GM19372 (cell line): Measurements from ENCODE around the gene CMIP.

Source experiments
- ATAC-seq: cut with Tn5 transposase; IDR thresholded peaks from one replicate; pipeline ENCODE4 v1.9.1; 2021; ENCODE audit warnings: mild to moderate bottlenecking, low read depth, moderate library complexity; ENCODE audit not compliant: unreplicated experiment

Gene CMIP

DNA sequence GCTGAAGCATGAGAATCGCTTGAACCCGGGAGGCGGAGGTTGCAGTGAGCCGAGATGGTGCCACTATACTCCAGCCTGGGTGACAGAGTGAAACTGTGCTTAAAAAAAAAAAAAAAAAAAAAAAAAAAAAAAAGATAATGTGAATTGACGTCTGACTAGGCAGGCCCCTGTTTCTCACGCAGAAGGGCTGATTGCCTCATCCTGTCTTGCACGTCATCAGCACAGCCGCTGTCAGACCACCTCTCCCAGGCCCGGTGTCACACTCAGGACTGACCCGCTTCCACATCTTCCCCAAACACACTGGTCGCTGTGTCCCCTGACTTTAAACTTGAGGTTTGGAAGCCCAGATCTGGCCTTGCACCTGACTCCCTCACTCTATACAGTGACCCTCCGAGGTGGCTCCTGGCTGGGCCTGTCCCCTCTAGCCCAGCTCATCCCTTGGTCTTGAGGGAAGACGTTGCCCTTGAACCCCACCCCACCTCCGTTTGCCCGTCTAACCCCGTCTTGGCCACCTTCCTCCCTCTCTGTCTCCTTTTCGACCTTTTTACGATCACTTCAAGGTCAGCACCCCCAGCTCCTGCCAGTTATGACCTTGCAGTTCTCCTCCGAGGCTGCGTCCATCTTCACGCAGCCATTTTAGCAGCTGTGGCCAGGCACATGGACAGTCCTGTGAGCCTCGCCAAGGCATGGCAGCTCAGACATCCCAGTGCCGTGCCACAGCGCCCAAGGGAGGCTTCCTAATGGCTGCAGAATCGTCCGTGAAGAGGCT, 184.6 kb downstream of the CMIP start:
- ATAC-seq: no peak

DNA sequence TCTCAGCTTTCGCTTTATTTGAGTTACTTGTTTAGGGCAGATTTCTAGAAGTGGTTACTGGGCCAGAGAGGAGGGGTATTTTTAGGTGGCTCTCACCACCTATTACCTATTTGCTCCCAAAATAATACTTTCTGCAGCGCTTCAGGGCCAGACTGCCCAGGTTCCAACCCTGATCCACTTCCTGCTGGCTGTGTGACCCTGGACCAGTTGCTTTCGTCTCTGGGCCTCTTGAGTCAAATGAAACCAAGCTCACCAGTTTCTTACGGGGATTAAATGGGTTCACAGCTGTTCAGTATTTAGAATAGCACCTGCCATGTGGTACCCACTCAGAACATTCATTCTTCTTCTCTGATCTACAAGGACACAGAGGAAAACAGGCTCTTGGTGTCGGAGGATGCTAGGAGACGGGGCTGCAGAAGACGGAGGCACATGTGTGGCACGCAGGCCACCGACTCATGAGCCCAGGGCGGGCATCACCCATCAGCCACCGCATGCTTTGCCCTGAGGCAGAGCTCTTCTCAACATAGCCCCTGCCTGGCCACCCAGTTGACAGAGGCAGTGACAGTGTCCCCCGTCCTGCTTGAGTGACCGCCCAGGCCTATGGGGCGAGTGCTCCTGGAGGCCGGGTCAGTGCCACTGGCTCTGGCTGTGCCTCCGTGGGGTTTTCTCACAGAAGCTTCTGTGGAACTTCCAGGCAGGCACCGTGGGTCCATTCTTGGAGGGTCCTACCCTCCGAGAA, 185.5 kb downstream of the CMIP start:
- ATAC-seq: no peak

DNA sequence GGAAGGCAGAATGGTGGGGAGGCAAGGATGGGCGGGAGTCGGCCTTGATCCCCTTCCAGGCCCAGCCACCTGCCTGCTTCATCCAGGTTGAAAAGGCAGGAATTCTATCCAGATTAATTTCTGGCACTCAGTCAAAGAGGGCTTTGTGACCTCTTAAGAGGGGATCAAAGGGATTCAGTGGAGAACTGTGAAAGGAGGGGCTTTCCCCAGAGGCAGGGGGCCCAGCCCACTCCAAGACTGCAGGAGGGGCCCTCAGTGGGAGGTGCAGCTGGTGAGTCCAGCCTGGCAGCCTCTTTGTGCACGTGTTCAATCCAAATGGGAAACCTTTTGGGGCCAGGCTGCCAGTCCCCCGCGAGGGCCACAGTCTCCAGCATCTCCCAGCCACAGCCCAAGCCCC, 186.0 kb downstream of the CMIP start:
- no peak for ATAC-seq

DNA sequence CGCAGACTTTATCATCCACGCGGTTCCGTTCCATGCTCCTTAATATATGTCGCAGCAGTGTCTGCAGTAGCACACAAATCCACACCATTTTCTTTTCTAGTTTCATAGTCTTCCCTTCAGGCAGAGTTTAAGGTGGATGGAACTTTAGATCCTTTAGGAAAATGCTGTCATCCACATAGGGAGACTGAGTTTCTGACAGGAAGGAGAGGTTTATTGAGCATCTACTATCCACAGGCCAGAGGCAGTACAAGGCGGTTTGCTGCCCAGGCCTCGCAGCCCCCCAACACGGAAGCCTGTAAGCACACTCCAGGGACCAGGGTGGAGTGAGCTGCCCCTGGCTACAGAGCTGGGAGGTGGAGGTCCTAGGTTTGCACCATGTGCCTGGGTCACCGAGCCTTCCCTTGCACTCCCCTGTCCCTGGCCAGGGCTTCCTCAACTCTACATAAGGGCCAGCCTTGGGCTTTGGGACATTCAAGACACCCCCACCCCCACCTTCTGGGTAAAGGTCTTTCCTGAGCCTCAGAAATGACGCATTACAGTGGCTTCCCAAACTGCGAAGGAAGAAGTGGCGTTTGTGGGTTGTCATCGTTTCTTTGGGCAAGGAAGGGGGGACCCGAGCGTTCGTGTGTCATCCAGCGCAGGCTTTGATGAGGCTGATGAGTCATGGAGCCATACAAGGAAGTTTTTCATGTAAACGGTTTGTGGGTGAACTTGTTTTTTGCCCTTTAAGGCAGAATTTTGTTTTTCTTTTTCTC, 188.0 kb downstream of the CMIP start:
- no peak for ATAC-seq

DNA sequence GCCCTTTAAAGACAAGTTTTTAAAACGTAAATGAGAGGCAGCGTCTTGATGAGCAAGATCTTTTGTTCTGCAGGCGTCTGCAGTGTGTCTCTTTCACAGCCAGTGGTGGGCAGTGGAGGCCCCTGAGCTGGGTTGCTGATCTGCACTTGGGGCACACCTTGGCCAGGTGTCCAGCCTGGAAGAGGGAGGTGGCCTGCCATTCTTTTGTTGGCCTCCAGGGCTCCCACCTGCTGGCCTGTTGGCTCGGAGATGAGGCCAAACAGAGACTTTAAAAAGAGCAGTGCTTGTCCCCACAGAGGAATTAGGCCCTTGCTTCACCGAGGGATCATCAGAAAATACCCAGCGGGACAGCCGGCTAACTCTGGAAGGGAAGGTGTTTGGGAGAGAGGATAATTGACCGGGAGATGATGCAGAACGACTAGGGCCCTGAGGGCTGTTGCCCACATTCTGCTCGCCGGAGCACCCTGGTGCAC, 188.6 kb downstream of the CMIP start:
- no peak for ATAC-seq

DNA sequence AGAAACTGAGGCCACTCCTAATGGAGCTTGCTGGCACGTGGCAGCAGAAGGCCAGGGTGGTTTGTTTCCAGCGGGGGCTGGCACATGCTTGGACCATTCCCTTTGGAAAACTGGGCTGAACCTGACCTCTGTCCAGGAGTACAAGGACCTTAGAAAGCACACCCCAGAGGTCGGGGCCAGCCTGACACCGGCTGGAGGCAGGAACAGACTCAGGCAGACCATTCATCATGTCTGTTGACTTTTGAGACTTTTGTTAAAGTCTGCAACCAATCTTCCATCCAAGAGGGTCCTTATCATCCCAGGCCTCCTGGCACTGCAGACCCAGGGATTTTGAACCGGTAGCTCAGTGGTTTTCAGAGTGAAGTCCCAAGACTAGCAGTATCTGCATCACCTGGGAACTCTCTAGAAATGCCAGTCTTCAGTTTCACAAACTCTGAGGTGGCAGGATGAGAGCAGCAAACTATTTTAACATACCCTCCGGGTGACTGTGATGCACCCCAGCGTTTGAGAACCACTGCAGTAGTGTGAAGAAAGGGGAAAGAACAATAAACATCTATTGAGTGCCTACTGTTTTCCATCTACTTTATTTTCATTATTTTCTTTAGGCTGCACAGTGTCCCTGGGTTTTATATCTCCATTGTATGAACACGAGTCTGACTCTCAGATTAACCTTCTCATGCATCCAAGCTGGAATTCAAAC, 189.2 kb downstream of the CMIP start:
- no peak for ATAC-seq

DNA sequence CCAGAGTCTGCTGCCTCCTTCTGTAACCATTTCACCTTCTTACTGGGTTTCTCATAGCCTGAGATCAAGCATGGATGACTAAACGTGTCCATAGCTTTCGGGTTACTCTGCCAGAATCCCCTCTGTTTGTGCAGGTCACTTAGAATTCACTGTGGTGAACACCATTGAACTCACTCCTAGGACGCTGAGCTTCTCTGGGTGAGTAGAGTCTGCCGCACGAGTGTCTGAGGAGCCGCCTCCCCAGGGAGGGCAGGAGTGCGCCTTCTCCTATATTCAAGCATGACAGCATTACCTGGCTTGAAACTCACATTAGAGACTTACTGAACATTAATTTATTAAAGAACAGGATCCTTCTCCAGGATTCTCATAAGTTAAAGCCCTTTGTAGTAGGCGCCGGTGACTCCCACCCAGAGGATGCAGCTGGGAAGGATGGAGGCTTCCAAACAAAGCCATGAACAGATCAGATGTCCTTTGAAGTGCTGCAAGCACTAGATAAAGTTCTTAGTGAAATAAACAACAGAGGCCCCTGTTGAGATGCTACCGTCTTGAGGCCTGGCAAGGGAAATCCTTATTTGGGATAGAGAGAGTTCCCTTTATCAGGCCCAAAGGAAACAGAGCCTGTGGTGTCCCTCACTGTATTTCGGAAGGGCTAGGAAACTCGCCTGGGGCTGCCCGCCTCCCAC, 189.9 kb downstream of the CMIP start:
- ATAC-seq: no peak

DNA sequence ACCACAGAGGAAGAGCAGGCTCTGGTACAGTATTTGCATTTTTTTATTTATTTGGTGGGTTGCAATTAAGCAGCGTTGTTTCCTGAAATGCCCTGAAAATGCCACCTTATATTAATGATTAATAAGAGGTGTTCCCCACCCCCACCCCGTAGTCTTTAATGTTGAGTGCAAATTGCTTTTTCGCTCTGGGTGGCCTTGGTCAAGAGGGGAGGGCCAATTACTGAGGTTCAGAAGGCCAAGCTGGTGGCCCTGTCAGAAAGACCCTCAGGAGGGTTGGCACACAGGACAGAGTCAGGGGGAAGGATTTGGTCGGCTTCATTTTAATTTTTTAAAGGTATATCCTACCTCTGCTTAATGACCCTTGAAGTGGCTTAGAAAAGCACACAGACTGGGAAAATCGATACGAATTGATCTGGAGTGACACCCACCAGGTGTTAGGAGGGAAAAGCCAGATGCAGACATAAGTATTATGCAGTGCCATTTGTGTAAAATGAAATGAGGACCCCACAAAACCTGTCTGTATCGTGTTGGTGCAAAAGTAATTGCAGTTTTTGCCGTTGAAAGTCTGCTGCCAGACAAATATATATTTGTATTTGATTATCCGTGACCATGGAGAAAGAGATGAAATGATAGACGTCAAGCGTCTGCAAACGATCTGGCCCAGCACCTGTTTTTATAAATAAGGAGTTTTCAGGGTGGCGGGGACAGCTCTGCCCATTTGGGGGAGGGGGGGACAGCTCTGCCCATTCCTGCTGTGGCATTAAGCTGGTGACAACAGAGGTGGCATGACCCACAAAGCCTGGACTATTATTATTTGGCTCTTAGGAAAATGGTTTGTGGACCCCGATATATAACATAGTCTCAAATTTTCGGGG, 190.7 kb downstream of the CMIP start:
- no peak for ATAC-seq

DNA sequence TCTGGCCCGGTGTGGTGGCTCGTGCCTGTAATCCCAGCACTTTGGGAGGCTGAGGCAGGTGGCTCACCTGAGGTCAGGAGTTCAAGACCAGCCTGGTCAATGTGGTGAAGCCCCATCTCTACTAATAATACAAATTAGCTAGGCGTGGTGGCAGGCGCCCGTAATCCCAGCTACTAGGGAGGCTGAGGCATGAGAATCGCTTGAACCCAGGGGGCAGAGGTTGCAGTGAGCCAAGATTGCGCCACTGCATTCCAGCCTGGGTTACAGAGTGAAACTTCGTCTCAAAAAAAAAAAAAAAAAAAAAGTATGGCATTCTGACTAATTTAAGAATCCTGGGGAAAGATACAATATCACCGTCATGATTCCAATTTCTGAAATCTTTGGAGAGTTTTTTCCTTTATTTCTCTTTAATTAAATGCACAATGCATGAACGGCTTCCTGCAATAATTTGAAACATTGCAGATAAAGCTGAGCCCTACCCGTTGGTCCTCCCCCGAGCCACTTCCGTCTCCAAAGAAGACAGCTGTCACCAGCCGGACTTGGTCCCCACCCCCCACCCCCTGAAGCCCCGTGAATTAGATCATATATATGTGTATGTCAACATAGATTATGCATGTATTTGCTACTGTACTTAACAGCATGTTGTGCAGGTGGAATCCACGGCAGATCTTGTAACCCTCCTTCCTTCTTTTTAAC, 191.8 kb downstream of the CMIP start:
- ATAC-seq: no peak

DNA sequence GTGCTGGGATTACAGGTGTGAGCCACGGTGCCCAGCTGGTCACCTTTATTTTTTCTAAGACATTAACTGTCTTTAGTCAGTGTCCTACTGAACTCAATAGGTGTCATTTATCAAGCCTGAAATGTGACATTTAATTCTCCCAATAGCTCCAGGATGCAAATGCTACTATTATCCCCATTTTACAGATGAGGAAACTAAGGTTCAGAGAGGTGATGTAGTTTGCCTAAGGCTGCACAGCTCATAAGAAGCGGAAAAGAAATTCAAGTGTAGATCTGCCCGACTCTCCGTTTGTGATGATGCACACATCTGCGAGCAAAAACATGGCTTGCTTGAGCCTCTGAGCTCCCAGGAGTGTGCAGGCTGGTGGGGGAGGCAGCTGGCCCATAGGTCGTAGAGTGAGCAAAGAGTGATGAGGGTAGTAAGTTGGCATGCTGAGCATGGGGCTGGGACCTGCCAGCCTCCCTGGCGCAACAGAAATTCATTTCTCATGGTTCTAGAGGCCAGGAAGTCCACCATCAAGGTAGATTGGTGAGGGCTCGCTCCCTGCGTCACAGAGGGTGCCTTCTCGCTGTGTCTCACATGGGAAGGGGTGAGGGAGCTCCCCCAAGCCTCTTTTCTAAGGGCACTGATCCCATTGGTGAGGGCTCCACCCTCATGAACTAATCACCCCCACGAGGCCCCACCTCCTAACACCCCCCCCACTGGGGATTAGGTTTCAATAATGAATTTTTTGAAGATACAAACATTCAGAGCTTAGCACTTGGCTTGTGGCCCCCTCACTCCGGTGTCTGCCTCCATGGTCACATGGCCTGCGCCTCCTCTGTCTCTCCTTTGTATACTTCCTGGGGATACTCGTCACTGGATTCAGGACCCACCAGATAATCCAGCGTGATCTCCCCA, 193.0 kb downstream of the CMIP start:
- no peak for ATAC-seq

DNA sequence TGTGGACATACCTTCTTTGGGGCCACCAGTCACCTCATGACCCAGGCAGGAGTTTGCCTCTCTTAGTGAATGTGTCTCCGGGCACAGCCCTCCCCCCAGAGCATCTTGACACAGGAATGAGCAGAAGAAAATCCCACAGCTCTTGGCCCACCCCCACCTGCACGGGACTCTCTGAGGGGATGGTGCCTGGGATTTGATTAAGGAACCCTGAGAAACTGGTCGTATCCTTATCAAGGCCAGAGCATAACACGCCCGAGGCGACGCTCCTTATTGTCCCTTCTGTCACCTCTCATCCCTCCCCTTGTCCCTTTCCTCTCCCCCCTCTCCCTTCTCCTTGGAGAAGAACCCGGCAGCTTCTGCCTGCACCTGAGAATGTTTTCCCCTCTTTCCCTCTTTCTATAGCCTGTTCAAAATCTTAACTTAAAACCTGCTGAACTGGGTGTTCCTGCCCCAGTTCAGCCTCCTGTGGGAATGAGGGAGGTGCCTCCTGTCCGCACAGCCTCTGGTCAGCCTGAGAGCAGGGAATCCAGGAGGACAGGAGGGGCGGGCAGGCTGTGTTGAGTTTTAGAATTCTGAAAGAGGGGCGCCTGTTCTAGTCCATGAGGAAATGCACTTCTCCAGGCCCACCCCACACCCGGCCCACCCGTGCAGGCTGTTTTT, 193.8 kb downstream of the CMIP start:
- no peak for ATAC-seq

DNA sequence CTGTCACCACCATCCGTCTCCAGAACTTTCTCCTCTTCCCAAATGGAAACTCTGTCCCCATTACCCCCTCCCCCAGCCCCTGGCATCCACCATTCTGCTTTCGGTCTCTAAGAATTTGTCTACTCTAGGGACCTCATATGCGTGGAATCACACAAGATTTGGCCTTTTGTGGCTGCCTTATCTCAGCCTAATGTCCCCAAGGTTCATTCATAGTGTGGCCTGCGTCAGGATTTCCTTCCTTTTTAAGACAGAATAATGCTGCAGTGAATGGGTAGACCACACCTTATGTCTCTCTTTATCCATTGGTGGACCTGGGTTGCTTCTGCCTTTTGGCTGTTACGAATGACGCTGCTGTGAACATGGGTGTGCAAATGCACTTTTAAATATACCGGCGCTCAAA, 194.7 kb downstream of the CMIP start:
- ATAC-seq: no peak

DNA sequence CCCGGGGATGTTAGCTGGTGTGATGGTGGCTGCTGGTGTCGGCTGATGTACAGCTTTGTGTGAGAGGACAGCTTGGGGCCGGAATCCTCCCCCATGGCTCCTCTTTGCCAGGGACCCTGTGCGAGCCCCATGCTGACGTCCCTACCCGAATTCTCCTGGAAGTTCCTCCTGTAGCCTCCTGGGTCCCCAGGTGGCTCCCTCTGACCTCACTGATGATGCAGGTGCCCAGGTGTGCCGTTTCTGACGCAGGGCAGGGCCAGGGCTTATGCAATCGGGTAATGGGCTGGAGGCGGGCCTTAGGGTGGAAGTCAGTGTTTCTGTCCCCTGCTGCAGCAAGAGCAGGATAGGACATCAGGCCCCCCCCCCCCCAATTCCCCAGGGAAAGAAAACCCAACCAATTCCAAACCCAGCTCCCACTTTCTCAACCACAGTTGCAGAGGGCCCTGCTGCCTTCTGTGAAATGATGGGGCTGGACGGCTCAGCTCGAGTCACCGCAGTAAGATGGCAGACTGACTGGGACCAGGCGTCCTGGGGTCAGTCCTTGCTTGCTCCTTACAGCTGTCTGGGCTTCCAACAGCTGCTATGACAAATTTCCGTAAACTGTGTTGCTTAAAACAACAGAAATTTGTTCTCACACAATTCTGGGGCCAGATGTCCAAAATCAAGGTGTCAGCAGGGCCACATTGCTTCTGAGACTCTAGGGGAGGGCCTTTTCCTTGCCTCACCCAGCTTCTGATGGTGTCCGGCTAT, 195.5 kb downstream of the CMIP start:
- ATAC-seq: no peak

DNA sequence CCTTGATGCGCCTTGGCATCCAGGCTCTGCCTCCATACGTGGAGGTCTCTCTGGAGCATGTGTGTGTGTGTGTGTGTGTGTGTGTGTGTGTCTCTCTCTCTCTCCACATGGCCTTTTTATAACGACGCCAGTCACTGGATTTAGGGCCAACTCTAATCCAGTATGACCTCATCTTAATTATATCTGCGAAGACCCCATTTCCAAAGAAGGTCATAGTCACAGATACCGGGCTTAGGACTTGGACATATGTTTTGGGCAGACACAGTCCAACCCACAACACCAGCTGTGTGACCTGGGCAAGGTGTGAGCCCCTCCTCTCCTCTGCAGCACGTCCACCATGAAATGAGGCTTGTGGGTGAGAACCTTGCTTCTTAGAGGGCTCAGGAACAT, 196.1 kb downstream of the CMIP start:
- ATAC-seq: no peak

DNA sequence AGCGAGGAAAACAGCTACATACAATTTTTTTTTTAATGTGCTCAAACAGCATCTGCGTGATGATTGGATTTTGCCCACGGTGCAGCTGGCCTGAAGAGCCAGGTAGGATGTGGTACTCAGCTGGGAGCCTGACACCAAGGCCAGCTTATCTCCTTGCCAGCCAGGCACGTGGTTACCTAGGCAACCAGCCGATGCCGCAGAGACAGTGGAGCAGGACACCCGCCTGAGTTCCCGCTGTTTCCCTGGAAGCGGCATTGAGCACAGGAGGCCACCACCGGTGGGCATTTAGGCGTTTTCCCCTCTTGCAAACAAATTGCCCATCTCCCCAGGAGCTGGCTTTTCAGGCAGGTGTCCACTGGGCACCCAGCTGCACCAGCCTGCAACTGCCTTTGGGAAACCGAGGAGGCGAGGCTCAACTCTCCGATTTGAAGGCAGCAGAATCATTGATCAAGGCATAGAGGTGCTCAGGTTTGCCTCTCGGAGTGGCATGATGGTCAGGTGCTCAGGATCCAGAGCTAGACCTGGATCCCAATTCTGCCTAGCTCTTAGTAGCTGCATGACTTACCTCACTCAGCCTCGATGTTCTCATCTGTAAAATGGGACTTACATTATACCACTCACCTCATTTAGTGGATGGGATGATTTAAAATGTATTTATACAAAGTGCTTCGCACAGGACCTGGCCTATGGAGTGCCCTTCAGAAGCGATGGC, 196.9 kb downstream of the CMIP start:
- no peak for ATAC-seq

DNA sequence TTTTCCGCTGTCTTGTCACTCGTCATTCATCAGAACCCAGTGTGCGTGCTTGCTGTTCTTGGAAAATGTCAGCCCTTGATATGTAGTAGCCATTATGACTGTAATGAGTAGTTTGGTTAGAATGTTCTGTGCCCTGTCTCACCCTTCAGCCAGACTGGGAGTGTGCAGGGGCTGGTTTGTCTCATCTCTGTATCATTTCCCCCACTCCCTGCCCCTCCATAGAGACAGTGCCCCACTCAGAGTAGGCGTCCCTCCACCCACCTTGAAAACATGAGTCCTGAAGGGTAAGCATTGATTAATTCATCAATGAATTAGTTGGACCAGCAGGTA, 197.5 kb downstream of the CMIP start:
- no peak for ATAC-seq
